ENCODE results near the gene ZNF787.

The ZNF787 gene

GRCh38 chr19:56120371-56121179 is 520 bp downstream of the ZNF787 start:
- DNase-seq (ENCODE audit: low read depth, low spot score): no peak

GRCh38 chr19:56120002-56120370 is 1.1 kb downstream of the ZNF787 start:
- DNase-seq (ENCODE audit: low read depth, low spot score): no peak

GRCh38 chr19:56119582-56119978 is 1.5 kb downstream of the ZNF787 start:
- DNase-seq (ENCODE audit: low read depth, low spot score): no peak

- DNase-seq (ENCODE audit: low read depth, low spot score): no peak
Measured at GRCh38 chr19:56118666-56119581, 2.2 kb downstream of the ZNF787 start.

GRCh38 chr19:56117889-56118288 is 3.2 kb downstream of the ZNF787 start:
- no peak for DNase-seq (ENCODE audit: low read depth, low spot score)

- DNase-seq (ENCODE audit: low read depth, low spot score): no peak
Measured at GRCh38 chr19:56117376-56117884, 3.7 kb downstream of the ZNF787 start.

- DNase-seq (ENCODE audit: low read depth, low spot score): no peak
Measured at GRCh38 chr19:56116606-56117005, 4.5 kb downstream of the ZNF787 start.

GRCh38 chr19:56115490-56115889 is 5.6 kb downstream of the ZNF787 start:
- no peak for DNase-seq (ENCODE audit: low read depth, low spot score)

- no peak for DNase-seq (ENCODE audit: low read depth, low spot score)
Measured at GRCh38 chr19:56114778-56115110, 6.4 kb downstream of the ZNF787 start.

- no peak for DNase-seq (ENCODE audit: low read depth, low spot score)
Measured at GRCh38 chr19:56114051-56114777, 6.9 kb downstream of the ZNF787 start.

GRCh38 chr19:56113074-56113632 is 7.9 kb downstream of the ZNF787 start:
- DNase-seq (ENCODE audit: low read depth, low spot score): no peak

GRCh38 chr19:56112313-56112709 is 8.8 kb downstream of the ZNF787 start:
- no peak for DNase-seq (ENCODE audit: low read depth, low spot score)

GRCh38 chr19:56111601-56112312 is 9.3 kb downstream of the ZNF787 start:
- DNase-seq (ENCODE audit: low read depth, low spot score): no peak

GRCh38 chr19:56110515-56111448 is 10.3 kb downstream of the ZNF787 start:
- DNase-seq (ENCODE audit: low read depth, low spot score): no peak

- DNase-seq (ENCODE audit: low read depth, low spot score): no peak
Measured at GRCh38 chr19:56109226-56109625, 11.9 kb downstream of the ZNF787 start.

- DNase-seq (ENCODE audit: low read depth, low spot score): no peak
Measured at GRCh38 chr19:56108447-56109195, 12.5 kb downstream of the ZNF787 start.

GRCh38 chr19:56107626-56108351 is 13.3 kb downstream of the ZNF787 start:
- no peak for DNase-seq (ENCODE audit: low read depth, low spot score)

GRCh38 chr19:56106993-56107392 is 14.1 kb downstream of the ZNF787 start:
- DNase-seq (ENCODE audit: low read depth, low spot score): no peak

Measured in iPS DF 19.7 (cell line).